Lung microvascular endothelial cell (primary cell): Measurements from ENCODE around the gene ATP11A. TPM values are rescaled to one million over a fixed set of nuclear protein-coding genes. Genes with fewer than 3 reads are reported as not detected.

ENCODE experiments used
- DNase-seq, 2 donors: peaks; one replicate each; pipeline versions ENCODE4 v3.0.0 to v3.0.0-alpha.2; 2010; ENCODE audit warnings: low read depth in 2 of 2
- total RNA-seq: library from RNA; depleted of rRNA; stranded (reverse); fragments of >200 nt; gene quantifications from 2 replicates; pipeline ENCODE4 v1.2.1, GENCODE V29; 2014

ATP11A gene
- 10.9 and 18.8 TPM in 2 replicates for total RNA-seq

GRCh38 chr13:112689303-112690245 lies at the start of gene ATP11A:
ATP11A (plus strand) TSS chr13:112690038; CDS start chr13:112690417, 379 bp downstream.
- peak; percentile 88 to 91 for DNase-seq

- DNase-seq = no peak
Observed at GRCh38 chr13:112641456-112642089, 48.3 kb upstream of the ATP11A start.

GRCh38 chr13:112642090-112642460 lies 47.8 kb upstream of the ATP11A start:
- no peak for DNase-seq

GRCh38 chr13:112643759-112644459 lies 45.9 kb upstream of the ATP11A start:
- DNase-seq = peak in 1 of 2 donors; percentile 53

- no peak for DNase-seq
Observed at GRCh38 chr13:112645327-112645914, 44.4 kb upstream of the ATP11A start.

- no peak for DNase-seq
Observed at GRCh38 chr13:112647256-112647655, 42.6 kb upstream of the ATP11A start.

GRCh38 chr13:112648101-112648500 lies 41.7 kb upstream of the ATP11A start:
- DNase-seq = no peak

- no peak for DNase-seq
Observed at GRCh38 chr13:112648966-112649690, 40.7 kb upstream of the ATP11A start.

GRCh38 chr13:112651311-112651710 lies 38.5 kb upstream of the ATP11A start:
- peak in 1 of 2 donors; percentile 43 for DNase-seq

GRCh38 chr13:112651750-112652511 lies 37.9 kb upstream of the ATP11A start:
- DNase-seq = no peak

- no peak for DNase-seq
Observed at GRCh38 chr13:112652512-112653070, 37.2 kb upstream of the ATP11A start.

GRCh38 chr13:112653071-112653470 lies 36.8 kb upstream of the ATP11A start:
- no peak for DNase-seq

GRCh38 chr13:112655913-112656312 lies 33.9 kb upstream of the ATP11A start:
- DNase-seq = no peak

- DNase-seq = no peak
Observed at GRCh38 chr13:112657850-112658445, 31.9 kb upstream of the ATP11A start.

GRCh38 chr13:112658808-112659207 lies 31.0 kb upstream of the ATP11A start:
- DNase-seq = no peak

GRCh38 chr13:112661291-112661690 lies 28.5 kb upstream of the ATP11A start:
- DNase-seq = no peak

GRCh38 chr13:112664501-112665203 lies 25.2 kb upstream of the ATP11A start:
- no peak for DNase-seq

- DNase-seq = no peak
Observed at GRCh38 chr13:112668924-112669323, 20.9 kb upstream of the ATP11A start.
